ENCODE measurements around the gene ARHGAP26. TPM values are rescaled to one million over a fixed set of nuclear protein-coding genes. Genes with fewer than 3 reads are reported as not detected.

Gene ARHGAP26
- total RNA-seq, 1 donor from 2014 or later = 42.1 TPM

GRCh38 chr5:143026380-143026779 is 256.2 kb downstream of the ARHGAP26 start:
- no peak for TF ChIP-seq CTCF (IDR thresholded peaks at IDR 0.05)
- H3K27ac ChIP-seq = no peak overlapping the region
- H3K4me1 ChIP-seq = peaks cover 26% of the 10 kb centered on the region
- H3K27me3 ChIP-seq (ENCODE audit: low read depth) = no peaks in the 10 kb centered on the region
- no peaks in the 10 kb centered on the region for H3K9me3 ChIP-seq
- no peak for DNase-seq
- intact Hi-C loops (cut with DNase I) = no loop called here
- no peak for ATAC-seq
- H3K4me3 ChIP-seq = no peak overlapping the region
- no peaks in the 10 kb centered on the region for H3K36me3 ChIP-seq

DNA sequence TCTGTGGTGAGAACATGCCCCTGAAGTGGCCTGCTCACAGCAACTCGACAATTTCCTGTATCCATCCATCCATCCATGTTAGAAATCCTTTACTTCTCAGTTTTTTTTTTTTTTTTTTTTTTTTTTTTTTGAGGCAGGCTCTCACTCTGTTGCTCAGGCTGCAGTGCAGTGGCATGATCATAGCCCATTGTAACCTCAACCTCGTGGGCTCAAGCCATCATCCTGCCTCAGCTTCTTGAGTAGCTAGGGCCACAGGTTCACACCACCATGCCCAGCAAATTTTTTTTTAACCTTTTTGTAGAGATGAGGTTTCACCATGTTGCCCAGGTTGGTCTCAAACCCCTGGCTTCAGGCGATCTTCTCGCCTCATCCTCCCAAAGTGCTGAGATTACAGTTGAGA is 259.1 kb downstream of the ARHGAP26 start:
- intact Hi-C loops (cut with DNase I) = no loop called here
- no peak for ATAC-seq
- H3K27ac ChIP-seq = no peak overlapping the region

GRCh38 chr5:143030349-143030748 is 260.2 kb downstream of the ARHGAP26 start:
- intact Hi-C loops (cut with DNase I) = no loop called here
- TF ChIP-seq CTCF (IDR thresholded peaks at IDR 0.05) = no peak
- Histone ChIP-seq H3K4me3 (no peak overlapping the region), H3K27ac (no peak overlapping the region), H3K27me3 (ENCODE audit: low read depth) (no peaks in the 10 kb centered on the region), H3K4me1 (peaks cover 13% of the 10 kb centered on the region), H3K9me3 (no peaks in the 10 kb centered on the region), H3K36me3 (no peaks in the 10 kb centered on the region)
- ATAC-seq (no peak), DNase-seq (no peak)

More for the DNA sequence above, 259.1 kb downstream of the ARHGAP26 start:
- Histone ChIP-seq H3K27me3 (ENCODE audit: low read depth) (no peaks in the 10 kb centered on the region), H3K36me3 (no peaks in the 10 kb centered on the region), H3K4me3 (no peak overlapping the region), H3K9me3 (no peaks in the 10 kb centered on the region), H3K4me1 (peaks cover 13% of the 10 kb centered on the region)
- DNase-seq = no peak
- no peak for TF ChIP-seq CTCF (IDR thresholded peaks at IDR 0.05)

- Histone ChIP-seq H3K9me3 (no peaks in the 10 kb centered on the region), H3K36me3 (no peaks in the 10 kb centered on the region), H3K27me3 (ENCODE audit: low read depth) (no peaks in the 10 kb centered on the region), H3K27ac (no peak overlapping the region), H3K4me3 (no peak overlapping the region), H3K4me1 (peaks cover 13% of the 10 kb centered on the region)
- no peak for TF ChIP-seq CTCF (IDR thresholded peaks at IDR 0.05)
- ATAC-seq (no peak), DNase-seq (no peak)
- intact Hi-C loops (cut with DNase I) = no loop called here
These were observed 261.8 kb downstream of the ARHGAP26 start for GRCh38 chr5:143031781-143032580.

GRCh38 chr5:143032581-143032836 is 262.3 kb downstream of the ARHGAP26 start:
- no peak overlapping the region for H3K27ac ChIP-seq
- no peak overlapping the region for H3K4me3 ChIP-seq
- no peaks in the 10 kb centered on the region for H3K9me3 ChIP-seq
- H3K4me1 ChIP-seq = peaks cover 13% of the 10 kb centered on the region
- intact Hi-C loops (cut with DNase I) = no loop called here
- H3K27me3 ChIP-seq (ENCODE audit: low read depth) = no peaks in the 10 kb centered on the region
- DNase-seq (no peak), ATAC-seq (no peak)
- no peaks in the 10 kb centered on the region for H3K36me3 ChIP-seq
- TF ChIP-seq CTCF (IDR thresholded peaks at IDR 0.05) = no peak
